Glomerular visceral epithelial cell (primary cell): ENCODE measurements around the gene ZSCAN10.

Experiments
- DNase-seq: peaks from one replicate; pipeline ENCODE4 v3.0.0-alpha.2; 2016; ENCODE audit errors: extremely low spot score

ZSCAN10 gene

DNA sequence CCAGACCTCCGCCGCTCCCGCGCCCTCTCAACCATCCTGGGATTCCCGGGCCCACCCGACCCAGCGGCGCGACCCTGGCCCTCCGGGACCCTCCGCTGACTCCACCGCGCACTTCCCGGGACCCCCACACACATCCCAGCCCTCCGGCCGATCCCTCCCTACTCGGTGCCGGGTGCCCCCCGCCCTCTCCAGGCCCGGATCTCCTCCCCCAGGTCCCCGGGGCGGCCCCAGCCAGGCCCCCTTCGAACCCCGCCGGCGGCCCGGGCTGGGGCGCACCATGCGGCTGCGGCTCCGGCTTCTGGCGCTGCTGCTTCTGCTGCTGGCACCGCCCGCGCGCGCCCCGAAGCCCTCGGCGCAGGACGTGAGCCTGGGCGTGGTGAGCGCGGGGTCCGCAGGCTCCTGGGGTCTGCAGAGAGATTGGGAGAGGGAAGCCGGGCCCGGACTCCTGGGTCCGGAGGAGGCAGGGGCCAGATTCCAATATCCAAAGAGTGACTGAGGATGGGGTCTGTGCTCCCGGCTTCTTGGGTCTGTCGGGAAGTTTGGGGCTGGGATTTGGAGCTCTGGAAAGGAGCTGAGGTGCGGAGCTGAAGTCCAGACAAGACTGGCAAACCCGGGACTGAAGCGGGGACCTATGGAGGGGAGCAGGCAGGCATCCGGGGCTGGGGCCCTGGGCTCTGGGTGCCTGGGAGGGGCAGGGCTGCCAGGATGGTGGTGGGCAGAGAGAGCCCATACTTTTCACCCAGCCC is 52.3 kb downstream of the ZSCAN10 start:
- no peak for DNase-seq

DNA sequence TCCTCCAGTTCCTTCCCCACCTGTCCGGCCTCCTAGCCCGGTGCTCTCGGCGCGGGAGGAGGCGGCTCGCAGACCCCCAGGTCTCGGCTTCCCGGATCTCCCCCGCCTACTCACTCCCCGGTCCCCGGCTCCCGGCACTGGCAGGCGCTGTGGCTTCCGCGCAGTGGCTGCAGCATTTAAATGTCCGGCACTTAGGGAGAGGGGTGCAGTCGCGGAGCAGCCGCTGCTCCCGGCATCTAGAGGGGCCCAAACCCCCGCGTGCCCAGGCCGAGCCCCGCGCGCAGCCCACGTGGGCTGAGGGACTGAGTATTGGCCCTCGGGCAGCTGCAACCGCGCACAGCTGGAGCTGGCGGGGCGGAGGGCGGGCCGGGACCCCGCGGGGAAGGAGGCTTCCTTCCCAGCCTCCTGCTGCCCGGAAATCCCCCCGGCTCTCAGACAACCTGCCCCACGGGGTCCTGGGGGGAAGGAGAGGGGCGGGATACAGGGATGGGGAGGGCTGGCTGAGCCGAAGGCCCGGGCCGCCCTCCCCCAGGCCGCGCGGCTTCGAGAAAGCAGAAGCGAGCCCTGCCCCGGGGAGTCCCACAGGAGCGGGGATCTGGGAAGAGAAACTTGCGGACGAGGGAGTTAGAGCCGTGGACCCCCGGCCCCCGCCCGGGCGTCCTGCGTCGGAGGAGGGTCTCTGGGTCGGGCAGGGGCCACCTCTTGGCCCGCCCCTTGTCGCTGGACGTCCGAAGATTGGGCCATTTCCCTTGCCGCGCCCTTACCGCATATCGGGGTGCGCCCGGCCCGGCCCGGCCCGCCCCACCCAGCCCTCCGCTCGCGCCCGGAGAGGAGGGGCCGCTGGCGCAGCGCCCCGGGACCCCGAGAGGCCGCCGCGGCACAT is 53.1 kb downstream of the ZSCAN10 start, which contains the start of gene MMP25:
Gene MMP25 (plus strand): TSS at position 804 of the 883 bp plus-strand sequence. CDS start 357 bp downstream, outside the sequence.
- no peak for DNase-seq

DNA sequence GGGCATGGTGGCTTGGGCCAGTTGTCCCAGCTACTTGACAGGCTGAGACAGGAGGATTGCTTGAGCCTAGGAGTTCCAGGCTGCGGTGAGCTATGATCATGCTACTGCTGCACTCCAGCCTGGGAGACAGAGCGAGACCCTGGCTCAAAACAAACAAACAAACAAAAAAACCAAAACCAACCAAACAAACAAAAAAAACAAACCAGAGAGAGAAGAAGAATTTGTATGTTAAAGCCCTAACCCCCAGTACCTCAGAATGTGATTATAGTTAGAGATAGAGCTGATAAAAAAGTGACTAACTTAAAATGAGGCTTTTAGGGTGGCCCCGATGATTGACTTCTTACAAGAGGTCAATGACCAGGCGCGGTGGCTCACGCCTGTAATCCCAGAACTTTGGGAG is 54.4 kb downstream of the ZSCAN10 start:
- DNase-seq, result no peak

DNA sequence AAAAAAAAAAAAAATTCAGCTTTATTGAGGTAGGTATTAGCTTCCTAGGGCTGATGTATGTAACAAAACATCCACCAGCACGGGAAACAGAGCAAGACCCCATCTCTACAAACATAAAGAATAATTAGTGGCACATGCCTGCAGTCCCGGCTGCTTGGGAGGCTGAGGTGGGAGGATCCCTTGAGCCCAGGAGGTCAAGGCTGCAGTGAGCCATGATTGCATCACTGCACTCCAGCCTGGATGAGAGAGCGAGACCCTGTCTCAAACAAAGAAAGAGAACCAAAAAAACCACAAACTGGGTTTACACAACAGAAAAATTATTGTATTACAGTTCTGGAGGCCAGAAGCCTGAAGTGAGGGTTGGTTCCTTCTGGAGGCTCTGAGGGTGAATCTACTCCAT is 56.7 kb downstream of the ZSCAN10 start:
- DNase-seq, result no peak

DNA sequence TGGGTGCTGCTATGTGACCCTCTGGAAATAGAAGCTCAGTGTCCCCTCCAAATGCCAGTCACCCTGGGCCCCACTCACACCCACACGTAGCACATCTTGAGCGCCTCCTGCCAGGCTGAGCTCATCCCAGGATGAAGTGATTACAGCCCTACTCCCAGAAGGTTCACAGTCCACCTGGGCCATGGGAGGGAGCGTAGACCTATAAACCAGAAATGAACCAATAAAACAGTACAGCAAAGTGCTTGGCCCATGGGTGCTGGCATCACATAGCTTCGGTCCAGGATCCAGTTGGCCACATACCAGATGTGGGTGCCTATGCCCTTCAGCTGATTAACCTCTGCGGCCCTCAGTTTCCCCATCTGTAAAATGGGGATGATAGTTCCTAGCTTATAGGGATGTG is 60.2 kb downstream of the ZSCAN10 start:
- DNase-seq, result no peak
